ENCODE results near the gene MUCL3.

- TF ChIP-seq CTCF (IDR thresholded peaks at IDR 0.05; ENCODE audit: low read depth, low read length, poor library complexity, severe bottlenecking) = no peak
- no peak for TF ChIP-seq EZH2phosphoT487 (IDR thresholded peaks at IDR 0.05; ENCODE audit: borderline replicate concordance, low read length)
Measured at GRCh38 chr6:30974490-30975252, 33.9 kb downstream of the MUCL3 start.

Data from DOHH2 (cell line).